Measurements from ENCODE around the gene DUSP7. TPM values are rescaled to one million over a fixed set of nuclear protein-coding genes. Genes with fewer than 3 reads are reported as not detected.

The DUSP7 gene
- total RNA-seq, 1 donor from 2014 or later: 59.9 TPM

DNA sequence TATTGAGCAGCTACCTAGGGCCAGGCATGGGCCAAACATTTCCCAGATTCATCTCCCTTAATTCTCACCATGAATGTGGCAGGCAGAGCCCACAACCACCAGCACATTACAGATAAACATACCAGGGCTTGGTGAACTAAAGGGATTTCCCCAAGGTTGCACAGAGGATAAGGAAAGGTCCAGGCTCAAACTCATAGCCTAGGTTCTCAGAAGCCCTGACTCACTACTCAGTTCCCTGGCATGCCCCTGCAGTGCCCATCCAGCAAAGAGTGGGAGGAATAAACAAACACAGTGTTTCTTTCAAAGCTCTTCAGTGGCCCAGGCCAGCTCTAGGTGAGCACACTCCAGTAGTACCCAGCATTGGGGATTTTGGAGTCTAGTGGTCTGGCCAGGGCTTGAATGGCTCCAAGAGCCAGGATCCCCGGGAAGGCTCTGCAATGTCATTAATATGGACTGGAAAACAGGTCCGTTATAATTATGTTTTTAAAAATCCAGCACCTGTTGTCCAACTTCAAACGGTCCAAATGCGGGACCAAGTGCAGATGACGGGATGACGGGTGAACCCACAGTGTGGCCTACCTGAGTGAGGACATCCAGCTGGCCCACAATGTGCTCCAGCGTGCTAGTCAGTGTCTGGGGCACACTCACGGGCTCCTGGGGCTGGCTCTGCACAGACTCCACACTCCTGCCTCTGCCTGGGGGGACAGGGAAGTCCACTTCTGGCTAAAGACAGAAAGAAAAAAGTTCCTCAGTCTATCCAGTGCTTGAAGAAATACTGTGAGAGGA is 39.8 kb upstream of the DUSP7 start:
- no peak for DNase-seq (ENCODE audit: extremely low spot score in 2 of 2)
- H3K27ac ChIP-seq: no peak overlapping the region
- intact Hi-C loops (cut with DNase I): no loop called here
- no peaks in the 10 kb centered on the region for H3K27me3 ChIP-seq
- H3K9me3 ChIP-seq: no peaks in the 10 kb centered on the region
- H3K36me3 ChIP-seq: no peaks in the 10 kb centered on the region
- no peak for TF ChIP-seq POLR2A (IDR thresholded peaks at IDR 0.05)
- no peak for TF ChIP-seq CTCF (IDR thresholded peaks at IDR 0.05)
- no peak for TF ChIP-seq POLR2AphosphoS5 (IDR thresholded peaks at IDR 0.05; ENCODE audit: insufficient read depth in 1 of 2, low read depth in 1 of 2)
- H3K4me3 ChIP-seq: no peak overlapping the region
- no peaks in the 10 kb centered on the region for H3K4me1 ChIP-seq

DNA sequence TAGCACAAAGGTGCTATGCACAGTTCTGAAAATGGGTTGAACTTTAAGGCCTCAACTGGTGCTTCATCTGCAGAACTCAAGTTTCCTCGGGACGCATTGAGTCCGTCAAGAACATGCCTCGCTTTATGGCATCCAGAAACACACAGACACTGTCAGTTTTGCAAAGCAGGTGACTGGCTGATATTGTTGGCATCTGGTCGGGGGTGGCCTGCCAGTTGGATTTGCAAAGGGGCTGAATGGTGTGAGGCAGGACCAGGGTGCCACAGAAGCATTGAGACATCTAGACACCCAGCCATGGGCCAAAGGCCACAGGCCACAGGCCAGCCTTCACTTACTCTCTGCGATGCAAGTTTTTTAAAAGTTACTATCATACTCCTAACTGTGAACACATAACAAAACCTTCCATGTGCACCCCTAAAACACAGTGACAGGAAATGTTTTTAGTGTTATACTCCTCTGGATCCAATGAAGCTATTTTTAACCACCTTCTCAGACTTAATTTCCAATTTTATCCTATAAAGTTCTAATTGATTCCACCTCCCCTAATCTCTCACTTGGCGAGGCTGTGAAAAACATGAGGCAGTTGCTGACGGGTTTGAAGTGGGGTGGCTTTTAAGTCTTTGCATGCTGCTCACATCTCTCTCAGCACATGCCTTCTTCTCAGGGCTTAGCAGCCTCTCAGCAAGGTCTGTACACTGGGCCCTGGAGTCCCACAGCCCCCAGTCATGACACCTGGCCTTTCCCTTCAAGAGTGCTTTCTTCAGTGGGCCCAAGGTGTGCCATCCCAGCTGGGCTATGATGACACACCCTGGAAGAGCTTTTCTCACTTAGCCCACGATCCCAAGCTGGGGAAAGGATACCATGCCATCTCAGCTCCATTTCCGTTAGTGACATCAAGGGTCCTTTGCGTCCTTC is 38.5 kb upstream of the DUSP7 start:
- Histone ChIP-seq H3K36me3 (no peaks in the 10 kb centered on the region), H3K4me1 (peaks cover 13% of the 10 kb centered on the region), H3K9me3 (no peaks in the 10 kb centered on the region), H3K27me3 (no peaks in the 10 kb centered on the region), H3K27ac (no peak overlapping the region), H3K4me3 (no peak overlapping the region)
- TF ChIP-seq POLR2AphosphoS5 (IDR thresholded peaks at IDR 0.05; ENCODE audit: insufficient read depth in 1 of 2, low read depth in 1 of 2) (no peak), CTCF (IDR thresholded peaks at IDR 0.05) (no peak), POLR2A (IDR thresholded peaks at IDR 0.05) (no peak)
- no peak for DNase-seq (ENCODE audit: extremely low spot score in 2 of 2)
- intact Hi-C loops (cut with DNase I): no loop called here

GRCh38 chr3:52093756-52094545 is 37.6 kb upstream of the DUSP7 start:
- intact Hi-C loops (cut with DNase I): no loop called here
- Histone ChIP-seq H3K27ac (no peak overlapping the region), H3K36me3 (no peaks in the 10 kb centered on the region), H3K27me3 (no peaks in the 10 kb centered on the region), H3K4me1 (peaks cover 22% of the 10 kb centered on the region), H3K9me3 (no peaks in the 10 kb centered on the region), H3K4me3 (no peak overlapping the region)
- no peak for DNase-seq (ENCODE audit: extremely low spot score in 2 of 2)
- no peak for TF ChIP-seq CTCF (IDR thresholded peaks at IDR 0.05)
- no peak for TF ChIP-seq POLR2A (IDR thresholded peaks at IDR 0.05)
- no peak for TF ChIP-seq POLR2AphosphoS5 (IDR thresholded peaks at IDR 0.05; ENCODE audit: insufficient read depth in 1 of 2, low read depth in 1 of 2)

- H3K27ac ChIP-seq: no peak overlapping the region
- intact Hi-C loops (cut with DNase I): no loop called here
- no peaks in the 10 kb centered on the region for H3K9me3 ChIP-seq
- H3K27me3 ChIP-seq: no peaks in the 10 kb centered on the region
- H3K4me3 ChIP-seq: no peak overlapping the region
- no peaks in the 10 kb centered on the region for H3K36me3 ChIP-seq
- H3K4me1 ChIP-seq: peaks cover 29% of the 10 kb centered on the region
- no peak for DNase-seq (ENCODE audit: extremely low spot score in 2 of 2)
- no peak for TF ChIP-seq POLR2AphosphoS5 (IDR thresholded peaks at IDR 0.05; ENCODE audit: insufficient read depth in 1 of 2, low read depth in 1 of 2)
Measured at GRCh38 chr3:52092891-52093290, 36.5 kb upstream of the DUSP7 start.

GRCh38 chr3:52092271-52092660 is 35.9 kb upstream of the DUSP7 start:
- Histone ChIP-seq H3K4me1 (peaks cover 29% of the 10 kb centered on the region), H3K4me3 (no peak overlapping the region), H3K27me3 (no peaks in the 10 kb centered on the region), H3K36me3 (no peaks in the 10 kb centered on the region), H3K27ac (no peak overlapping the region), H3K9me3 (no peaks in the 10 kb centered on the region)
- intact Hi-C loops (cut with DNase I): no loop called here
- TF ChIP-seq POLR2A (IDR thresholded peaks at IDR 0.05) (no peak), CTCF (IDR thresholded peaks at IDR 0.05) (no peak), POLR2AphosphoS5 (IDR thresholded peaks at IDR 0.05; ENCODE audit: insufficient read depth in 1 of 2, low read depth in 1 of 2) (no peak)
- DNase-seq (ENCODE audit: extremely low spot score in 2 of 2): no peak
